K562 (cell line): Measurements from ENCODE around the gene APOA1. TPM values are rescaled to one million over a fixed set of nuclear protein-coding genes. Genes with fewer than 3 reads are reported as not detected.
"Not testable (repeated sequence)": the region's sequence is repeated elsewhere in the genome, so short reads cannot be mapped to it uniquely, and the experiment has no call there.

ENCODE experiments used
- ATAC-seq: fragments of 200-7000 bp; cut with Tn5 transposase; 3 replicates; pipeline ENCODE4 v1.9.1; 2020; ENCODE audit warnings: moderate library complexity
- BruUV-seq: library from RNA; stranded (reverse); fragments of 400-500 nt; replicated peaks from 2 replicates; lab custom pipeline; 2021; lab: Mats Ljungman, UMichigan
- CTCF ChIA-PET: fragments of 300-600 bp; formaldehyde crosslinking; extraction: SDS; loops from one replicate; lab custom pipeline; 2021; ENCODE audit warnings: low intra/inter-chr PET ratio; lab: Yijun Ruan, JAX
- POLR2A ChIA-PET: fragments of 300-600, 350-650 bp; sonication (Branson Sonifier 250); formaldehyde crosslinking; extraction: SDS; loops from one replicate; lab custom pipeline; 2021; ENCODE audit warnings: antibody characterized with exemption, inconsistent platforms; lab: Yijun Ruan, JAX
- DNase-seq, 4 experiments: peaks; one replicate each; pipeline versions ENCODE4 v3.0.0 to v3.0.0-alpha.2; 2011 to 2018; ENCODE audit warnings: low spot score in 3 of 4, mixed read lengths in 3 of 4; ENCODE audit errors: extremely low read depth in 1 of 4
- FAIRE-seq: peaks from 2 replicates; lab custom pipeline; 2011; peaks lifted over from hg19 to GRCh38; lab: Jason Lieb, UNC
- H2AFZ ChIP-seq: 2 replicates; pipeline ENCODE4 v1.6.0; 2011; ENCODE audit warnings: low read depth, low read length, control low read depth, inconsistent platforms
- H3K27ac ChIP-seq: fragments of 200-600 bp; 3 replicates; pipeline ENCODE4 v1.8.0; 2011; ENCODE audit warnings: low read depth, mild to moderate bottlenecking, control low read depth, inconsistent platforms, low read length, moderate library complexity, mixed read lengths; ENCODE audit errors: extremely low read depth
- H3K27me3 ChIP-seq, 2 experiments: fragments of 300-600 bp in 1 of 2; 2 replicates in 1 of 2; 3 replicates in 1 of 2; pipeline versions ENCODE4 v1.6.0 to v1.8.0; 2011; ENCODE audit warnings: inconsistent platforms in 2 of 2, low read length in 2 of 2, mild to moderate bottlenecking in 1 of 2, mixed read lengths in 1 of 2, moderate library complexity in 1 of 2; ENCODE audit not compliant: control insufficient read depth in 2 of 2, insufficient read depth in 2 of 2
- H3K36me3 ChIP-seq: fragments of 300-600 bp; 3 replicates; pipeline ENCODE4 v1.8.0; 2011; ENCODE audit warnings: mild to moderate bottlenecking, low read length, inconsistent platforms; ENCODE audit not compliant: control insufficient read depth, insufficient read depth
- H3K4me1 ChIP-seq, 2 experiments: fragments of 200-600 bp in 1 of 2; replicated peaks in 1 of 2; 2 replicates in 1 of 2; 3 replicates in 1 of 2; pipeline versions ENCODE4 v1.5.1 to v1.8.0; 2011; ENCODE audit warnings: inconsistent platforms in 2 of 2, low read length in 2 of 2, mild to moderate bottlenecking in 1 of 2, mixed read lengths in 1 of 2, moderate library complexity in 1 of 2; ENCODE audit not compliant: control insufficient read depth in 2 of 2, insufficient read depth in 2 of 2
- H3K4me2 ChIP-seq: 2 replicates; pipeline ENCODE4 v1.6.1; 2011; ENCODE audit warnings: low read length, control low read depth, inconsistent platforms, mixed read lengths; ENCODE audit not compliant: insufficient read depth
- H3K4me3 ChIP-seq: fragments of 200-600 bp; sonication (generic), shearing (Covaris generic); 2 replicates; pipeline ENCODE4 v1.5.1; 2016; ENCODE audit warnings: control low read depth, inconsistent platforms
- H3K79me2 ChIP-seq: fragments of 200-600 bp; 3 replicates; pipeline ENCODE4 v1.8.0; 2011; ENCODE audit warnings: low read length, inconsistent platforms; ENCODE audit not compliant: control insufficient read depth, insufficient read depth
- H3K9ac ChIP-seq, 2 experiments: 2 replicates each; pipeline versions ENCODE4 v1.6.0 to v1.6.1; 2011; ENCODE audit warnings: low read depth in 2 of 2, low read length in 2 of 2, control low read depth in 1 of 2, inconsistent platforms in 1 of 2, mild to moderate bottlenecking in 1 of 2, mixed read lengths in 1 of 2; ENCODE audit not compliant: insufficient read depth in 1 of 2
- H3K9me1 ChIP-seq: one replicate; pipeline ENCODE4 v1.6.0; 2011; ENCODE audit warnings: inconsistent platforms, mild to moderate bottlenecking, low read length, moderate library complexity; ENCODE audit not compliant: control insufficient read depth, insufficient read depth
- H3K9me3 ChIP-seq: replicated peaks from 2 replicates; pipeline ENCODE4 v1.5.1; 2011; ENCODE audit warnings: low read depth, low read length, inconsistent platforms; ENCODE audit not compliant: control insufficient read depth, insufficient read depth
- H4K20me1 ChIP-seq: replicated peaks from 2 replicates; pipeline ENCODE4 v1.6.1; 2011; ENCODE audit warnings: low read length, inconsistent platforms, mixed read lengths; ENCODE audit not compliant: control insufficient read depth, insufficient read depth
- DMBX1 ChIP-seq: fragments of 250-450 bp; sonication (Bioruptor Pico); IDR thresholded peaks from 2 replicates; pipeline ENCODE4 v1.8.0; 2022; ENCODE audit warnings: inconsistent platforms, mild to moderate bottlenecking, moderate library complexity, borderline replicate concordance
- PCBP2 ChIP-seq: fragments of 200-400 bp; formaldehyde crosslinking; IDR thresholded peaks from 2 replicates; pipeline ENCODE4 v1.6.1; 2018; ENCODE audit warnings: low read length, low read depth, mild to moderate bottlenecking, moderate library complexity; ENCODE audit not compliant: poor library complexity, severe bottlenecking
- SPI1 ChIP-seq: IDR thresholded peaks from 2 replicates; pipeline ENCODE4 v1.6.1; 2011; ENCODE audit warnings: low read depth, low read length, control low read depth, borderline replicate concordance
- ZBTB33 ChIP-seq: sonication (generic); formaldehyde crosslinking; IDR thresholded peaks from 2 replicates; pipeline ENCODE4 v1.8.1; 2023; ENCODE audit warnings: mild to moderate bottlenecking, missing genetic modification reagents
- WGBS: fragments of 100-300 bp; shearing (Covaris generic); methylation state at CpG from one replicate; pipeline ENCODE4 v1.1.6; 2016; ENCODE audit warnings: low coverage, mixed read lengths; ENCODE audit not compliant: insufficient coverage; ENCODE audit errors: missing lambda C conversion rate; 5-methylcytosine and 5-hydroxymethylcytosine counted together
- in situ Hi-C: fragments of 300-500 bp; cut with MboI; formaldehyde crosslinking; loops from 4 replicates; pipeline ENCODE4 v1.15.0; 2018; ENCODE audit warnings: inconsistent platforms, mixed read lengths
- intact Hi-C: fragments of 100-400 bp; cut with micrococcal nuclease; formaldehyde crosslinking; loops from 2 replicates; pipeline ENCODE4 v1.14.2; 2022
- polyA plus RNA-seq, 8 experiments: library from polyadenylated mRNA; depleted of rRNA in 4 of 8; stranded (reverse) in 5 of 8; unstranded in 3 of 8; fragments of >200 nt; fragmentation: Nextera tagmentation in 2 of 8; fragmentation: Illumina TruSeq in 1 of 8; extraction: Ambion mirVana in 2 of 8; extraction: Trizol in 1 of 8; gene quantifications; 2 replicates each; pipeline versions ENCODE4 v1.2.1 to v1.2.3, GENCODE V29; 2011 to 2014; ENCODE audit warnings: inconsistent platforms in 1 of 8, missing spikeins in 1 of 8
- total RNA-seq, 7 experiments: library from RNA; depleted of rRNA in 6 of 7; stranded (reverse); fragments of >200 nt in 6 of 7; fragmentation: Illumina TruSeq in 2 of 7; extraction: Trizol in 2 of 7; gene quantifications; 2 replicates each; pipeline versions ENCODE4 v1.2.1 to v1.2.3, GENCODE V29; 2011 to 2021; ENCODE audit warnings: low replicate concordance in 1 of 7

The APOA1 gene
- total and polyA plus RNA-seq, 9 of the 15 experiments (the other 6 are each of a cell fraction or from before 2014, with no cell fraction given), result 1.8 TPM; not detected in 8

DNA sequence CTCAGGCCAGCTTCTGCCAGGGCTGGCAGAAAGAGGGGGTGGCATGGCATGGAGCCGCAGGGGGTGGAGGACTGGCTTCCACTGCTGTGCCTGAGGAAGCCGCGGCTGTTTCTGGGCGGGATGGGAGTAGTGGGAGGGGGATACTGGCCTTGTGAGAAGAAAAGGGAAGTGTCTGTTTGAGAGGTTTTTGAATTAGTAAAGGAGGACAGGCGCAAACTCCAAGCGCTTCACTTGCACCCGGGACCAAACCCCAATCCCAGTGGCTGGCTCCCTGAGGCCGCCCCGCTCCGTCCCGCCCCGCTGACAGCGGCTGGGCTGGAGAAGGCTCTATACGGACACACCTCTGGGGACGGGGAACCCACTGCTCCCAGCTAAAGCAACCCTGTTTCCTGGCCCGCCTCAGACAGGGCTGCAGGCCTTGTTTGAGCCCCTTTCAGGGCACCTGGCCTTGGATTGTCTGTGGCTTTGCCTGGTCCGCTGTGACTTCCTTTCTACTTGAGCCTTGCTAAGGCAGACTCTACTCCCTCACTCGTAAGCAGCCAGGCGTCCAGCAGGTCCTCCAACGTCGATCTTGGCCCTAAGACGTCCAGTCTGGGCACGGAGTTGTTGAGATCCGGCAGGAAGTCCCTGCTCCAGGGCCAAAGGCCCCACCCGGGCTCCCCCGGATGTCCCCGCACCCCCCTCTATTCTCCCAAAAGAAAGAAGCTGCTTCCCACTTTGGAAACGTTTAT, 2.2 kb downstream of the APOA1 start:
- peak overlapping the region; percentile 39 to 89; a peak in 2 of 4 replicates for H3K9ac ChIP-seq
- H3K4me3 ChIP-seq, result peak overlapping the region; percentile 24; the same call in 1 of the 2 replicates
- H3K36me3 ChIP-seq, result no peaks in the 10 kb centered on the region
- H2AFZ ChIP-seq, result peak overlapping the region; percentile 88
- H4K20me1 ChIP-seq, result no peaks in the 10 kb centered on the region
- FAIRE-seq (no peak), DNase-seq (peak in 1 of 4 experiments; percentile 23), ATAC-seq (no peak)
- WGBS, result 68% methylated on average over 21 of the region's 28 CpGs
- peak; percentile 71 for TF ChIP-seq ZBTB33 (CRISPR knock-in tag)
- no peak for TF ChIP-seq DMBX1 (CRISPR knock-in tag)
- no peak for TF ChIP-seq PCBP2
- TF ChIP-seq SPI1, result peak; percentile 85
- no TSS peak for BruUV-seq
- intact Hi-C loops (loop anchor here (10.0 kb wide), 1 partner anchor 100 kb away; no protein-coding TSS in a partner anchor), in situ Hi-C loops (no loop called here)
- no peak overlapping the region for H3K27ac ChIP-seq
- peaks cover 6 to 25% of the 10 kb centered on the region in 2 experiments; a peak in 3 of 5 replicates for H3K4me1 ChIP-seq
- H3K9me3 ChIP-seq, result no peaks in the 10 kb centered on the region
- H3K79me2 ChIP-seq, result no peaks in the 10 kb centered on the region
- CTCF ChIA-PET, result no interaction called here
- H3K27me3 ChIP-seq, result peaks cover 0 to 7% of the 10 kb centered on the region in 2 experiments; a peak in 2 of 5 replicates
- H3K4me2 ChIP-seq, result 0 out of 2 replicates have a peak overlapping the region, but pooled peaks have one; percentile 77
- POLR2A ChIA-PET, result interaction anchor here (0.6 to 1.4 kb wide), 5 partner anchors 16 to 323 kb away, joined by 3 to 4 read pairs (median 3); no protein-coding TSS in a partner anchor
- H3K9me1 ChIP-seq, result no peaks in the 10 kb centered on the region

- intact Hi-C loops, result loop anchor here (10.0 kb wide), 1 partner anchor 100 kb away; no protein-coding TSS in a partner anchor
- H2AFZ ChIP-seq, CTCF ChIA-PET, H3K36me3 ChIP-seq, H3K27me3 ChIP-seq, H3K4me3 ChIP-seq, H3K9me3 ChIP-seq, H3K27ac ChIP-seq, ATAC-seq, FAIRE-seq, BruUV-seq, in situ Hi-C loops, H3K4me2 ChIP-seq, H3K9me1 ChIP-seq, H4K20me1 ChIP-seq, H3K9ac ChIP-seq, POLR2A ChIA-PET, DNase-seq, H3K79me2 ChIP-seq: not testable (repeated sequence)
- WGBS, result 49% methylated on average over 13 of the region's 13 CpGs
- peaks cover 6 to 28% of the 10 kb centered on the region in 2 experiments; a peak in 3 of 5 replicates for H3K4me1 ChIP-seq
Observed at GRCh38 chr11:116834535-116835041, 2.8 kb downstream of the APOA1 start.
